GM23338 (cell line): ENCODE measurements around the gene OR14I1. TPM values are rescaled to one million over a fixed set of nuclear protein-coding genes. Genes with fewer than 3 reads are reported as not detected.

Experiments
- ATAC-seq: fragments of 200-7000 bp; cut with Tn5 transposase; 3 replicates; pipeline ENCODE4 v1.9.1; 2020
- DNase-seq: peaks from one replicate; pipeline ENCODE4 v3.0.0-alpha.2; 2015; ENCODE audit warnings: low spot score
- H2AFZ ChIP-seq: fragments of 200-600 bp; sonication (generic); 2 replicates; pipeline ENCODE4 v1.8.0; 2016; ENCODE audit warnings: antibody characterized with exemption, mild to moderate bottlenecking, moderate library complexity
- H3F3A ChIP-seq: fragments of 200-600 bp; sonication (generic); replicated peaks from 2 replicates; pipeline ENCODE4 v1.8.0; 2017; ENCODE audit warnings: antibody characterized with exemption, mixed run types, low read depth
- H3K27ac ChIP-seq: fragments of 200-600 bp; sonication (generic); 2 replicates; pipeline ENCODE4 v1.6.1; 2016; ENCODE audit warnings: low read depth
- H3K27me3 ChIP-seq: fragments of 200-600 bp; sonication (generic); 2 replicates; pipeline ENCODE4 v1.8.0; 2016; ENCODE audit warnings: mild to moderate bottlenecking, mixed run types, moderate library complexity; ENCODE audit not compliant: insufficient read depth
- H3K36me3 ChIP-seq: fragments of 200-600 bp; sonication (generic); 2 replicates; pipeline ENCODE4 v1.8.0; 2016; ENCODE audit warnings: mild to moderate bottlenecking; ENCODE audit not compliant: insufficient read depth
- H3K4me1 ChIP-seq: fragments of 200-600 bp; sonication (generic); 2 replicates; pipeline ENCODE4 v1.8.0; 2016; ENCODE audit warnings: mild to moderate bottlenecking, moderate library complexity; ENCODE audit not compliant: insufficient read depth
- H3K4me2 ChIP-seq: fragments of 200-600 bp; sonication (generic); 2 replicates; pipeline ENCODE4 v1.7.1; 2017; ENCODE audit warnings: mixed run types
- H3K4me3 ChIP-seq: fragments of 200-600 bp; sonication (generic); 2 replicates; pipeline ENCODE4 v1.6.1; 2016; ENCODE audit warnings: mixed run types
- H3K79me2 ChIP-seq: fragments of 200-600 bp; sonication (generic); replicated peaks from 2 replicates; pipeline ENCODE4 v1.8.0; 2017; ENCODE audit warnings: mild to moderate bottlenecking; ENCODE audit not compliant: insufficient read depth
- H3K9me2 ChIP-seq: fragments of 200-600 bp; sonication (generic); 2 replicates; pipeline ENCODE4 v1.8.0; 2017; ENCODE audit not compliant: insufficient read depth
- H4K20me1 ChIP-seq: fragments of 200-600 bp; sonication (generic); replicated peaks from 2 replicates; pipeline ENCODE4 v1.8.0; 2017; ENCODE audit warnings: mild to moderate bottlenecking; ENCODE audit not compliant: insufficient read depth
- H3K27ac Mint-ChIP-seq: 2 replicates; pipeline ENCODE4 v1.8.0; 2020; ENCODE audit warnings: inconsistent platforms, mild to moderate bottlenecking, moderate library complexity, mixed read lengths
- H3K27me3 Mint-ChIP-seq: 3 replicates; pipeline ENCODE4 v1.8.0; 2022; ENCODE audit warnings: low read depth, mild to moderate bottlenecking, moderate library complexity, mixed read lengths, inconsistent platforms; ENCODE audit not compliant: insufficient read depth, poor library complexity
- H3K36me3 Mint-ChIP-seq: 3 replicates; pipeline ENCODE4 v1.8.0; 2021; ENCODE audit warnings: low read depth, mild to moderate bottlenecking, inconsistent platforms, moderate library complexity, mixed read lengths
- H3K4me1 Mint-ChIP-seq: 3 replicates; pipeline ENCODE4 v1.8.0; 2020; ENCODE audit warnings: mild to moderate bottlenecking, inconsistent platforms, mixed read lengths
- H3K4me3 Mint-ChIP-seq: 3 replicates; pipeline ENCODE4 v1.8.0; 2021; ENCODE audit warnings: moderate library complexity, mild to moderate bottlenecking, inconsistent platforms, mixed read lengths
- H3K9me3 Mint-ChIP-seq: 3 replicates; pipeline ENCODE4 v1.8.0; 2020; ENCODE audit warnings: moderate library complexity, mild to moderate bottlenecking, inconsistent platforms, mixed read lengths
- CTCF ChIP-seq, 2 experiments: fragments of 200-600 bp in 1 of 2; sonication (generic) in 1 of 2; conservative IDR thresholded peaks; 2 replicates each; pipeline versions ENCODE4 v1.5.1 to v1.6.1; 2016 to 2017; ENCODE audit warnings: antibody characterized with exemption in 2 of 2, low read depth in 2 of 2, mild to moderate bottlenecking in 2 of 2, moderate library complexity in 1 of 2
- EZH2phosphoT487 ChIP-seq: fragments of 200-600 bp; sonication (generic); IDR thresholded peaks from one replicate; pipeline ENCODE4 v1.8.1; 2018; ENCODE audit warnings: antibody characterized with exemption; ENCODE audit not compliant: unreplicated experiment
- POLR2AphosphoS5 ChIP-seq: IDR thresholded peaks from 2 replicates; pipeline ENCODE4 v1.6.1; 2016; ENCODE audit warnings: antibody characterized with exemption, low read depth
- ZNF331 ChIP-seq: fragments of 250-450 bp; sonication (Bioruptor Pico); IDR thresholded peaks from 2 replicates; pipeline ENCODE4 v1.5.0; 2020; ENCODE audit warnings: low read depth, mild to moderate bottlenecking, moderate library complexity
- ZNF462 ChIP-seq: fragments of 250-450 bp; sonication (Bioruptor Pico); IDR thresholded peaks from 2 replicates; pipeline ENCODE4 v1.5.0; 2020; ENCODE audit warnings: mild to moderate bottlenecking, moderate library complexity
- polyA plus RNA-seq: library from polyadenylated mRNA; unstranded; fragments of >200 nt; fragmentation: Nextera tagmentation; extraction: Ambion mirVana; gene quantifications from 2 replicates; pipeline ENCODE4 v1.2.1, GENCODE V29; 2016
- total RNA-seq: library from RNA; depleted of rRNA; stranded (reverse); fragments of >200 nt; shearing (Covaris generic); gene quantifications from 2 replicates; pipeline ENCODE4 v1.2.3, GENCODE V29; 2014

Gene OR14I1
- total and polyA plus RNA-seq, 2 experiments from 2014 or later = not detected

- TF ChIP-seq ZNF462 (CRISPR knock-in tag) (no peak), CTCF (conservative IDR thresholded peaks at IDR 0.05; ENCODE audit: low read depth in 2 of 2) (no peak), ZNF331 (CRISPR knock-in tag) (no peak), POLR2AphosphoS5 (no peak)
Measured at GRCh38 chr1:248748211-248748610, 45.6 kb upstream of the OR14I1 start (continued).

- Mint-ChIP-seq H3K4me3 (no peak overlapping the region), H3K36me3 (peaks cover 36% of the 10 kb centered on the region), H3K27ac (no peak overlapping the region), H3K27me3 (peaks cover 4% of the 10 kb centered on the region), H3K9me3 (peaks cover 95% of the 10 kb centered on the region), H3K4me1 (no peaks in the 10 kb centered on the region)
- Histone ChIP-seq H3K27ac (no peak overlapping the region), H3K27me3 (no peaks in the 10 kb centered on the region), H3K4me2 (no peak overlapping the region), H3F3A (no peaks in the 10 kb centered on the region), H3K36me3 (no peaks in the 10 kb centered on the region), H2AFZ (no peak overlapping the region), H3K4me3 (no peak overlapping the region), H3K79me2 (no peaks in the 10 kb centered on the region), H3K9me2 (no peaks in the 10 kb centered on the region), H3K4me1 (no peaks in the 10 kb centered on the region), H4K20me1 (no peaks in the 10 kb centered on the region)
- no peak for ATAC-seq
- no peak for TF ChIP-seq EZH2phosphoT487
- no peak for DNase-seq
Measured at GRCh38 chr1:248740876-248741275, 38.3 kb upstream of the OR14I1 start.
